Mucosa of gallbladder (tissue), 1 donor: Measurements from ENCODE around the gene CECR2. TPM values are rescaled to one million over a fixed set of nuclear protein-coding genes. Genes with fewer than 3 reads are reported as not detected.
"Not testable (repeated sequence)": the region's sequence is repeated elsewhere in the genome, so short reads cannot be mapped to it uniquely, and the experiment has no call there.

Experiments
- DNase-seq: peaks from one replicate; pipeline ENCODE4 v3.0.0-alpha.2; 2020; ENCODE audit warnings: low spot score
- total RNA-seq: library from RNA; stranded (reverse); gene quantifications from one replicate; pipeline ENCODE4 v1.2.1, GENCODE V29; 2021
- donor health status: DM: no; HTN: no; CAD: no.

Gene CECR2
- total RNA-seq, 1 donor from 2014 or later, result 0.89 TPM

GRCh38 chr22:17513612-17514011 is 144.4 kb downstream of the CECR2 start:
- DNase-seq, result no peak

- DNase-seq, result no peak
Measured at GRCh38 chr22:17514084-17514483, 144.8 kb downstream of the CECR2 start.

GRCh38 chr22:17518406-17518805 is 149.1 kb downstream of the CECR2 start:
- no peak for DNase-seq

- not testable (repeated sequence) for DNase-seq
Measured at GRCh38 chr22:17521971-17522370, 152.7 kb downstream of the CECR2 start.

GRCh38 chr22:17523925-17524324 is 154.7 kb downstream of the CECR2 start:
- no peak for DNase-seq

GRCh38 chr22:17536269-17536668 is 167.0 kb downstream of the CECR2 start:
- peak; percentile 16 for DNase-seq

- no peak for DNase-seq
Measured at GRCh38 chr22:17537155-17537554, 167.9 kb downstream of the CECR2 start.

- no peak for DNase-seq
Measured at GRCh38 chr22:17540481-17540880, 171.2 kb downstream of the CECR2 start.

- no peak for DNase-seq
Measured at GRCh38 chr22:17541476-17541875, 172.2 kb downstream of the CECR2 start.

GRCh38 chr22:17542452-17542851 is 173.2 kb downstream of the CECR2 start:
- no peak for DNase-seq

GRCh38 chr22:17548010-17548755 is 178.9 kb downstream of the CECR2 start:
- no peak for DNase-seq

- DNase-seq, result no peak
Measured at GRCh38 chr22:17548756-17549035, 179.4 kb downstream of the CECR2 start.

- DNase-seq, result no peak
Measured at GRCh38 chr22:17549183-17549582, 179.9 kb downstream of the CECR2 start.

GRCh38 chr22:17549655-17550054 is 180.4 kb downstream of the CECR2 start:
- DNase-seq, result no peak

- no peak for DNase-seq
Measured at GRCh38 chr22:17552737-17553136, 183.5 kb downstream of the CECR2 start.

GRCh38 chr22:17554814-17555213 is 185.6 kb downstream of the CECR2 start:
- no peak for DNase-seq

GRCh38 chr22:17559188-17559587 is 189.9 kb downstream of the CECR2 start:
- no peak for DNase-seq

- DNase-seq, result peak; percentile 27
Measured at GRCh38 chr22:17562906-17563870, 193.9 kb downstream of the CECR2 start, which contains the start of gene SLC25A18. Gene SLC25A18 (plus strand): TSS chr22:17563498. CDS start chr22:17579945, 16,447 bp downstream.

- peak; percentile 53 for DNase-seq
Measured at GRCh38 chr22:17563936-17564391, 194.7 kb downstream of the CECR2 start.

- DNase-seq, result not testable (repeated sequence)
Measured at GRCh38 chr22:17566016-17566687, 196.9 kb downstream of the CECR2 start.

- DNase-seq, result no peak
Measured at GRCh38 chr22:17566776-17567175, 197.5 kb downstream of the CECR2 start.

- DNase-seq, result no peak
Measured at GRCh38 chr22:17569971-17570511, 200.8 kb downstream of the CECR2 start.
